HG02763 (cell line): Measurements from ENCODE around the gene REG3A.

Source experiments
- ATAC-seq: cut with Tn5 transposase; IDR thresholded peaks from one replicate; pipeline ENCODE4 v1.9.1; 2021; ENCODE audit warnings: mild to moderate bottlenecking, moderate library complexity; ENCODE audit not compliant: unreplicated experiment

The REG3A gene

GRCh38 chr2:79122676-79123075 lies 36.9 kb downstream of the REG3A start:
- no peak for ATAC-seq

DNA sequence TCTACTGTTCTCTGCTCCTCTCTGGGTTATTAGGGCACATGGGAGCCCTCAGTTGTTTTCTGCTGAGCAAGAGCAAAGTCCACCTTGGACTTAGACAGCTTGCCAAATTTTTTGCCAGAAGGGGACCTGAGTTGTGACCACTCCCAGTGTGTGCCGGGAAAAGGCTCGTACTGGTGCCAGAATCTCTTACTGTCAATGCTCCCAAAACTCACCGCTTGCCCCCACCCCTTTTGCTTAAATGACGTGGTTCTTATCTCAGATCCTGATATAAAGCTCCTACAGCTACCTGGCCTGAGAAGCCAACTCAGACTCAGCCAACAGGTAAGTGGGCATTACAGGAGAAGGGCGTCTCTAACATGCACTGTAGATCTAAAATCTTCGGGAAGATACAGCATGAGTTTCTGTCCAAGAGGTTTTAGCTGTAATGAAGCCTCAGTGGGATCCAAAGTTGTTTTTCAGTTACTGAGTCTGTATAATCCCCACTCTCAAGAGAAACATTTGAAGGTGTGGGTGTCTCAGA lies 39.3 kb downstream of the REG3A start, which contains the start of gene REG1A:
REG1A (plus strand) TSS at position 295 of the 520 bp plus-strand sequence. CDS start 374 bp downstream, outside the sequence.
- ATAC-seq = no peak

DNA sequence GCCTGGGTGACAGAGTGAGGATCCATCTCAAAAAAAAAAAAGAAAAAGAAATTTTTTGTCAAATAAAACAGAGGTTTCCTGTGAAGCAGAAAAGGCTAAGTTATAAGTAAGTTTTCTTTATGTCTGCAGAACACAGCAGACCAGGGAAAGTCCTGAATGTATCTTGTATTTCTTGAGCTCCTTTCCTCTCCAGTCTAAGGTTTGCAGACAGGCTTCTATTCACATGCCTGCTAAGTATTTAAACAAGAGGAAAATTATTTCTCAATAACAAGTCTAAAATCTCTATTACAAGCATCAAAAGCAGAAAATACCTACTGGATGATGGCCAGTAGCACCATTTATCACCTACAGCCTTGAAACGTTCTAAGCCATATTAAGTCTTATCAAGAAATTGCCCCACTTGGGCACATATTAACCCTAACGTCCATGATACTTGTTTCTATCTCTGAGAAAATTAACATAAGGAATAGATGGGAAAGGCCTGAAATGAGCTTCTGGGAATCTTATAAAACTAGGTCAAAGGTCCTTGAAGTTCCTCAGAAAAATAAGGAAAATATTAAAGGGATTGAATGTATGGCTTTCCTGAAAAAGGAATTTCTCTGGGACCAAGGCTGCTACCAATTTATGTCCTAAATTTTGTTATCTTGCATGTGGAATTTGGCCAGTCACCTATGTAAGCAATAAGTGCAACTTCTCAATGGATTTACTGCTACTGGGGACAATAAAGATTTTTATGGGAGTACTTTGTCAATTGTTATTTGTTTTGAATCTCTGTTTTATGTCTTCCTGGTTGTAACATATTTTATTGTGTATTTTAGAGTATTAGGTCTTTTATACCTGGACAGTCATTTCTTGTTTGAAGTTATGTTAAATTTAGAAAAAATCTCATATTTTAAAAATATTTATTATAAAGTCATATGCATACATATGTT lies 42.3 kb downstream of the REG3A start:
- ATAC-seq = no peak

- no peak for ATAC-seq
Observed at GRCh38 chr2:79114797-79115494, 44.6 kb downstream of the REG3A start.

- no peak for ATAC-seq
Observed at GRCh38 chr2:79112269-79112668, 47.3 kb downstream of the REG3A start.
